Measurements from ENCODE around the gene EYA3. TPM values are rescaled to one million over a fixed set of nuclear protein-coding genes. Genes with fewer than 3 reads are reported as not detected.

EYA3 gene
- total RNA-seq, 2 donors from 2014 or later = 12.5 to 13.8 TPM

- DNase-seq = no peak
- H3K27ac Mint-ChIP-seq = no peak overlapping the region
These were observed 109.1 kb downstream of the EYA3 start for GRCh38 chr1:27979151-27979858.

GRCh38 chr1:27974417-27974781, 114.0 kb downstream of the EYA3 start:
- Mint-ChIP-seq H3K27me3 (no peaks in the 10 kb centered on the region), H3K36me3 (ENCODE audit: low read depth) (peaks cover 2% of the 10 kb centered on the region), H3K27ac (no peak overlapping the region), H3K4me3 (no peak overlapping the region), H3K4me1 (peaks cover 14% of the 10 kb centered on the region)
- no peak for ATAC-seq
- no peaks in the 10 kb centered on the region for H3K9me3 ChIP-seq (ENCODE audit: control insufficient read depth, low read length, poor library complexity, severe bottlenecking)
- DNase-seq = no peak

More at GRCh38 chr1:27979151-27979858, 109.1 kb downstream of the EYA3 start:
- H3K9me3 ChIP-seq (ENCODE audit: control insufficient read depth, low read length, poor library complexity, severe bottlenecking) = no peaks in the 10 kb centered on the region
- Mint-ChIP-seq H3K36me3 (ENCODE audit: low read depth) (peaks cover 2% of the 10 kb centered on the region), H3K4me1 (peaks cover 2% of the 10 kb centered on the region), H3K4me3 (no peak overlapping the region), H3K27me3 (no peaks in the 10 kb centered on the region)
- peak; percentile 66 for ATAC-seq

- no peak overlapping the region for H3K4me3 Mint-ChIP-seq
- ATAC-seq = no peak
- no peaks in the 10 kb centered on the region for H3K9me3 ChIP-seq (ENCODE audit: control insufficient read depth, low read length, poor library complexity, severe bottlenecking)
- H3K27ac Mint-ChIP-seq = peak overlapping the region; percentile 27
- H3K4me1 Mint-ChIP-seq = peaks cover 16% of the 10 kb centered on the region
- no peak for DNase-seq
- H3K36me3 Mint-ChIP-seq (ENCODE audit: low read depth) = peaks cover 2% of the 10 kb centered on the region
- H3K27me3 Mint-ChIP-seq = no peaks in the 10 kb centered on the region
These were observed 114.5 kb downstream of the EYA3 start for GRCh38 chr1:27973771-27974416.

DNA sequence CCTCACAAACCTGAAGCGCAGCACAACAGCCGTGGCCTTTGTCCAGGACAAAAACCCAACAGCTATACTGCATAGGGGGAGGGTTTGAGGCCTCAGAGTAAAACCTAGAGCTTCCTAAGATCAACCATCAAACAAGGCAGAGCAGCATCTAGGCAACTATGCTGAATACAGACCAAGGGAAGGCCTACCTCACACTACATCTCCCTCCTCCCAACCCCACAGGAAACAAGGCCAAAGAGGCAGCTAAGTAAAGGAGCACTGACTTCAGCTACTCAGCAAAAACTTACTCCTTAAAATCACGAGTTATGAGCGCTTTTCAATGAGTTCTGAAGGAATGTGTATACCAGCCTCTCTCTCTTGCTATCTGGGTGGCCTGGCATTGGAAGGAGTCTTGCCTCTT, 116.3 kb downstream of the EYA3 start:
- H3K27me3 Mint-ChIP-seq = no peaks in the 10 kb centered on the region

GRCh38 chr1:27971674-27972073, 116.7 kb downstream of the EYA3 start:
- DNase-seq (no peak), ATAC-seq (no peak)
- peaks cover 6% of the 10 kb centered on the region for H3K36me3 Mint-ChIP-seq (ENCODE audit: low read depth)
- H3K27ac Mint-ChIP-seq = no peak overlapping the region
- no peaks in the 10 kb centered on the region for H3K27me3 Mint-ChIP-seq
- H3K9me3 ChIP-seq (ENCODE audit: control insufficient read depth, low read length, poor library complexity, severe bottlenecking) = no peaks in the 10 kb centered on the region
- H3K4me3 Mint-ChIP-seq = no peak overlapping the region
- peaks cover 24% of the 10 kb centered on the region for H3K4me1 Mint-ChIP-seq

More for the DNA sequence above, 116.3 kb downstream of the EYA3 start:
- Mint-ChIP-seq H3K4me3 (no peak overlapping the region), H3K36me3 (ENCODE audit: low read depth) (peaks cover 5% of the 10 kb centered on the region), H3K4me1 (peaks cover 25% of the 10 kb centered on the region), H3K27ac (no peak overlapping the region)
- ATAC-seq = no peak
- no peak for DNase-seq
- no peaks in the 10 kb centered on the region for H3K9me3 ChIP-seq (ENCODE audit: control insufficient read depth, low read length, poor library complexity, severe bottlenecking)

GRCh38 chr1:27970401-27970800, 118.0 kb downstream of the EYA3 start:
- Mint-ChIP-seq H3K27ac (peak overlapping the region; percentile 65), H3K4me1 (peaks cover 24% of the 10 kb centered on the region), H3K27me3 (no peaks in the 10 kb centered on the region), H3K4me3 (no peak overlapping the region), H3K36me3 (ENCODE audit: low read depth) (peaks cover 7% of the 10 kb centered on the region)
- no peak for ATAC-seq
- no peak for DNase-seq
- no peaks in the 10 kb centered on the region for H3K9me3 ChIP-seq (ENCODE audit: control insufficient read depth, low read length, poor library complexity, severe bottlenecking)

GRCh38 chr1:27968692-27969091, 119.7 kb downstream of the EYA3 start:
- H3K4me1 Mint-ChIP-seq = peaks cover 24% of the 10 kb centered on the region
- ATAC-seq (no peak), DNase-seq (no peak)
- no peaks in the 10 kb centered on the region for H3K27me3 Mint-ChIP-seq
- peaks cover 7% of the 10 kb centered on the region for H3K36me3 Mint-ChIP-seq (ENCODE audit: low read depth)
- H3K9me3 ChIP-seq (ENCODE audit: control insufficient read depth, low read length, poor library complexity, severe bottlenecking) = no peaks in the 10 kb centered on the region
- H3K27ac Mint-ChIP-seq = peak overlapping the region; percentile 87
- H3K4me3 Mint-ChIP-seq = no peak overlapping the region

GRCh38 chr1:27967884-27968466, 120.4 kb downstream of the EYA3 start:
- DNase-seq (no peak), ATAC-seq (no peak)
- Mint-ChIP-seq H3K27ac (peak overlapping the region; percentile 87), H3K4me1 (peaks cover 18% of the 10 kb centered on the region), H3K27me3 (no peaks in the 10 kb centered on the region), H3K4me3 (no peak overlapping the region), H3K36me3 (ENCODE audit: low read depth) (peaks cover 7% of the 10 kb centered on the region)
- H3K9me3 ChIP-seq (ENCODE audit: control insufficient read depth, low read length, poor library complexity, severe bottlenecking) = no peaks in the 10 kb centered on the region

- no peak for ATAC-seq
- DNase-seq = no peak
- H3K9me3 ChIP-seq (ENCODE audit: control insufficient read depth, low read length, poor library complexity, severe bottlenecking) = no peaks in the 10 kb centered on the region
- no peaks in the 10 kb centered on the region for H3K27me3 Mint-ChIP-seq
- peak overlapping the region; percentile 87 for H3K27ac Mint-ChIP-seq
- H3K4me1 Mint-ChIP-seq = peaks cover 21% of the 10 kb centered on the region
- no peak overlapping the region for H3K4me3 Mint-ChIP-seq
- H3K36me3 Mint-ChIP-seq (ENCODE audit: low read depth) = peaks cover 7% of the 10 kb centered on the region
These were observed 121.1 kb downstream of the EYA3 start for GRCh38 chr1:27967106-27967883.

DNA sequence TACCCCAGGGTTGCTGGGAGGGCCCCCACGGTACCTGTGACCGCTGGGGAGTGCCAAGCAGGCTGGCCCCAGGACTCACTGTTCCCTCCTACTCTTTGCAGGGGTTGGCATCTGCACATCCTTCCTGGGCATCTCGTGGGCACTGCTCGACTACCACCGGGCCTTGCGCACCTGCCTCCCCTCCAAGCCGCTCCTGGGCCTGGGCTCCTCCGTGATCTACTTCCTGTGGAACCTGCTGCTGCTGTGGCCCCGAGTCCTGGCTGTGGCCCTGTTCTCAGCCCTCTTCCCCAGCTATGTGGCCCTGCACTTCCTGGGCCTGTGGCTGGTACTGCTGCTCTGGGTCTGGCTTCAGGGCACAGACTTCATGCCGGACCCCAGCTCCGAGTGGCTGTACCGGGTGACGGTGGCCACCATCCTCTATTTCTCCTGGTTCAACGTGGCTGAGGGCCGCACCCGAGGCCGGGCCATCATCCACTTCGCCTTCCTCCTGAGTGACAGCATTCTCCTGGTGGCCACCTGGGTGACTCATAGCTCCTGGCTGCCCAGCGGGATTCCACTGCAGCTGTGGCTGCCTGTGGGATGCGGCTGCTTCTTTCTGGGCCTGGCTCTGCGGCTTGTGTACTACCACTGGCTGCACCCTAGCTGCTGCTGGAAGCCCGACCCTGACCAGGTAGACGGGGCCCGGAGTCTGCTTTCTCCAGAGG, 121.9 kb downstream of the EYA3 start:
- H3K4me1 Mint-ChIP-seq = peaks cover 27% of the 10 kb centered on the region
- no peak for DNase-seq
- peaks cover 7% of the 10 kb centered on the region for H3K36me3 Mint-ChIP-seq (ENCODE audit: low read depth)
- H3K9me3 ChIP-seq (ENCODE audit: control insufficient read depth, low read length, poor library complexity, severe bottlenecking) = no peaks in the 10 kb centered on the region
- no peaks in the 10 kb centered on the region for H3K27me3 Mint-ChIP-seq
- H3K4me3 Mint-ChIP-seq = no peak overlapping the region
- H3K27ac Mint-ChIP-seq = no peak overlapping the region
- no peak for ATAC-seq

GRCh38 chr1:27963393-27963792, 125.0 kb downstream of the EYA3 start:
- Mint-ChIP-seq H3K4me3 (peak overlapping the region; percentile 31), H3K27me3 (no peaks in the 10 kb centered on the region), H3K27ac (peak overlapping the region; percentile 56), H3K4me1 (peaks cover 25% of the 10 kb centered on the region), H3K36me3 (ENCODE audit: low read depth) (peaks cover 5% of the 10 kb centered on the region)
- H3K9me3 ChIP-seq (ENCODE audit: control insufficient read depth, low read length, poor library complexity, severe bottlenecking) = no peaks in the 10 kb centered on the region
- DNase-seq (no peak), ATAC-seq (no peak)

- DNase-seq (no peak), ATAC-seq (no peak)
- no peaks in the 10 kb centered on the region for H3K9me3 ChIP-seq (ENCODE audit: control insufficient read depth, low read length, poor library complexity, severe bottlenecking)
- peaks cover 2% of the 10 kb centered on the region for H3K36me3 Mint-ChIP-seq (ENCODE audit: low read depth)
- peak overlapping the region; percentile 84 for H3K4me3 Mint-ChIP-seq
- peak overlapping the region; percentile 71 for H3K27ac Mint-ChIP-seq
- peaks cover 22% of the 10 kb centered on the region for H3K4me1 Mint-ChIP-seq
- no peaks in the 10 kb centered on the region for H3K27me3 Mint-ChIP-seq
These were observed 126.7 kb downstream of the EYA3 start for GRCh38 chr1:27961646-27962221.

Measured in T-helper 17 cell (primary cell).